ENCODE measurements around the gene CENPN.
A peak's percentile ranks its signal among the peaks of the same experiment; 100 is the strongest.

CENPN gene

GRCh38 chr16:81008505-81008789 lies 1.4 kb downstream of the CENPN start:
- H3K27ac ChIP-seq (ENCODE audit: low read depth, low read length) = no peak overlapping the region
- peak overlapping the region; percentile 75 for H3K4me3 ChIP-seq (ENCODE audit: insufficient read depth, low read length, poor library complexity, severe bottlenecking)
- H3F3A ChIP-seq (ENCODE audit: insufficient read depth) = peaks cover 10% of the 10 kb centered on the region; the same call in 1 of the 2 replicates
- H2AFZ ChIP-seq (ENCODE audit: low read depth, low read length, severe bottlenecking) = no peak overlapping the region
- H3K27me3 ChIP-seq (ENCODE audit: low read length) = no peaks in the 10 kb centered on the region
- peaks cover 23% of the 10 kb centered on the region for H4K20me1 ChIP-seq (ENCODE audit: low read depth, low read length)
- H3K9me2 ChIP-seq (replicated peaks; ENCODE audit: insufficient read depth, low read length) = no peaks in the 10 kb centered on the region
- H3K9me3 ChIP-seq (ENCODE audit: insufficient read depth, low read length) = no peaks in the 10 kb centered on the region
- peak overlapping the region; percentile 85 for H3K4me2 ChIP-seq (ENCODE audit: low read depth, low read length, poor library complexity, severe bottlenecking)
- H3K79me2 ChIP-seq (ENCODE audit: insufficient read depth, low read length) = peaks cover 77% of the 10 kb centered on the region
- H3K9ac ChIP-seq (ENCODE audit: low read length) = peak overlapping the region; percentile 95
- no peak for TF ChIP-seq CTCF (IDR thresholded peaks at IDR 0.05; ENCODE audit: insufficient read depth, low read length, poor library complexity, severe bottlenecking)
- H3K36me3 ChIP-seq (ENCODE audit: low read length) = peaks cover 13% of the 10 kb centered on the region

GRCh38 chr16:81012974-81013373 lies 6.0 kb downstream of the CENPN start:
- no peaks in the 10 kb centered on the region for H3F3A ChIP-seq (ENCODE audit: insufficient read depth)
- H3K9me3 ChIP-seq (ENCODE audit: insufficient read depth, low read length) = no peaks in the 10 kb centered on the region
- H3K4me3 ChIP-seq (ENCODE audit: insufficient read depth, low read length, poor library complexity, severe bottlenecking) = no peak overlapping the region
- no peak for TF ChIP-seq EZH2phosphoT487 (conservative IDR thresholded peaks at IDR 0.05; ENCODE audit: low read length)
- TF ChIP-seq CTCF (IDR thresholded peaks at IDR 0.05; ENCODE audit: insufficient read depth, low read length, poor library complexity, severe bottlenecking) = no peak
- no peak overlapping the region for H3K9ac ChIP-seq (ENCODE audit: low read length)
- no peak overlapping the region for H2AFZ ChIP-seq (ENCODE audit: low read depth, low read length, severe bottlenecking)
- H3K27ac ChIP-seq (ENCODE audit: low read depth, low read length) = no peak overlapping the region
- peaks cover 34% of the 10 kb centered on the region for H3K36me3 ChIP-seq (ENCODE audit: low read length)
- no peak overlapping the region for H3K4me2 ChIP-seq (ENCODE audit: low read depth, low read length, poor library complexity, severe bottlenecking)
- peaks cover 5% of the 10 kb centered on the region; the same call in 1 of the 2 replicates for H4K20me1 ChIP-seq (ENCODE audit: low read depth, low read length)
- H3K79me2 ChIP-seq (ENCODE audit: insufficient read depth, low read length) = peaks cover 42% of the 10 kb centered on the region
- no peaks in the 10 kb centered on the region for H3K27me3 ChIP-seq (ENCODE audit: low read length)
- H3K9me2 ChIP-seq (replicated peaks; ENCODE audit: insufficient read depth, low read length) = no peaks in the 10 kb centered on the region

- peaks cover under 1% of the 10 kb centered on the region; the same call in 1 of the 2 replicates for H4K20me1 ChIP-seq (ENCODE audit: low read depth, low read length)
- H3K36me3 ChIP-seq (ENCODE audit: low read length) = peaks cover 46% of the 10 kb centered on the region
- H3K27ac ChIP-seq (ENCODE audit: low read depth, low read length) = no peak overlapping the region
- no peaks in the 10 kb centered on the region for H3K27me3 ChIP-seq (ENCODE audit: low read length)
- no peak overlapping the region for H2AFZ ChIP-seq (ENCODE audit: low read depth, low read length, severe bottlenecking)
- peaks cover 26% of the 10 kb centered on the region for H3K79me2 ChIP-seq (ENCODE audit: insufficient read depth, low read length)
- no peaks in the 10 kb centered on the region for H3K9me3 ChIP-seq (ENCODE audit: insufficient read depth, low read length)
- no peak overlapping the region for H3K4me3 ChIP-seq (ENCODE audit: insufficient read depth, low read length, poor library complexity, severe bottlenecking)
- TF ChIP-seq EZH2phosphoT487 (conservative IDR thresholded peaks at IDR 0.05; ENCODE audit: low read length) = no peak
- no peak for TF ChIP-seq CTCF (IDR thresholded peaks at IDR 0.05; ENCODE audit: insufficient read depth, low read length, poor library complexity, severe bottlenecking)
- no peaks in the 10 kb centered on the region for H3K9me2 ChIP-seq (replicated peaks; ENCODE audit: insufficient read depth, low read length)
- no peak overlapping the region for H3K4me2 ChIP-seq (ENCODE audit: low read depth, low read length, poor library complexity, severe bottlenecking)
- no peak overlapping the region for H3K9ac ChIP-seq (ENCODE audit: low read length)
- no peaks in the 10 kb centered on the region for H3F3A ChIP-seq (ENCODE audit: insufficient read depth)
These were observed 7.7 kb downstream of the CENPN start for GRCh38 chr16:81014672-81015071.

- Histone ChIP-seq H3K9me2 (replicated peaks; ENCODE audit: insufficient read depth, low read length) (no peaks in the 10 kb centered on the region), H3K9me3 (ENCODE audit: insufficient read depth, low read length) (no peaks in the 10 kb centered on the region), H3K4me2 (ENCODE audit: low read depth, low read length, poor library complexity, severe bottlenecking) (no peak overlapping the region), H3K79me2 (ENCODE audit: insufficient read depth, low read length) (no peaks in the 10 kb centered on the region), H3K27ac (ENCODE audit: low read depth, low read length) (no peak overlapping the region), H2AFZ (ENCODE audit: low read depth, low read length, severe bottlenecking) (no peak overlapping the region), H3F3A (ENCODE audit: insufficient read depth) (no peaks in the 10 kb centered on the region), H3K4me3 (ENCODE audit: insufficient read depth, low read length, poor library complexity, severe bottlenecking) (no peak overlapping the region), H4K20me1 (ENCODE audit: low read depth, low read length) (no peaks in the 10 kb centered on the region), H3K9ac (ENCODE audit: low read length) (no peak overlapping the region), H3K36me3 (ENCODE audit: low read length) (peaks cover 58% of the 10 kb centered on the region), H3K27me3 (ENCODE audit: low read length) (no peaks in the 10 kb centered on the region)
- no peak for TF ChIP-seq EZH2phosphoT487 (conservative IDR thresholded peaks at IDR 0.05; ENCODE audit: low read length)
- TF ChIP-seq CTCF (IDR thresholded peaks at IDR 0.05; ENCODE audit: insufficient read depth, low read length, poor library complexity, severe bottlenecking) = no peak
These were observed 11.5 kb downstream of the CENPN start for GRCh38 chr16:81018496-81018895.

Data from SU-DHL-6 (cell line).